ENCODE data around the gene RASD2. TPM values are rescaled to one million over a fixed set of nuclear protein-coding genes. Genes with fewer than 3 reads are reported as not detected.
A peak's percentile ranks its signal among the peaks of the same experiment; 100 is the strongest.

The RASD2 gene
- total RNA-seq, 1 experiment from 2014 or later = 0.42 TPM

- Histone ChIP-seq H4K20me1 (ENCODE audit: control insufficient read depth, insufficient read depth, insufficient read length) (no peaks in the 10 kb centered on the region), H3K18ac (ENCODE audit: insufficient read length, low read depth, low read length) (no peak overlapping the region), H4K8ac (replicated peaks; ENCODE audit: insufficient read length, low read depth, low read length) (no peak overlapping the region), H3K27me3 (ENCODE audit: insufficient read depth, low read length) (peaks cover 6% of the 10 kb centered on the region; the same call in 1 of the 2 replicates), H3K79me2 (ENCODE audit: insufficient read depth, low read length) (no peaks in the 10 kb centered on the region), H3K79me1 (ENCODE audit: insufficient read depth, low read depth, low read length, poor library complexity, severe bottlenecking) (no peaks in the 10 kb centered on the region), H3K9me3 (ENCODE audit: control insufficient read depth, low read depth, low read length) (no peaks in the 10 kb centered on the region), H3K4ac (ENCODE audit: low read depth, low read length) (no peak overlapping the region), H3K23ac (ENCODE audit: insufficient read length, low read depth, low read length) (no peak overlapping the region), H4K5ac (ENCODE audit: insufficient read length, low read depth, low read length) (no peak overlapping the region), H4K91ac (ENCODE audit: insufficient read length, low read depth, low read length) (no peak overlapping the region), H3K4me1 (ENCODE audit: insufficient read depth, low read length) (no peaks in the 10 kb centered on the region; the same call in 1 of the 2 replicates), H3K4me2 (ENCODE audit: insufficient read depth, insufficient read length, low read length) (peak overlapping the region; percentile 54), H2AFZ (ENCODE audit: low read length) (no peak overlapping the region), H3K56ac (ENCODE audit: insufficient read length, low read depth, low read length) (no peak overlapping the region), H2BK5ac (ENCODE audit: insufficient read length, low read length) (no peak overlapping the region), H2BK15ac (ENCODE audit: low read depth, low read length) (no peak overlapping the region), H3K9ac (ENCODE audit: extremely low read depth, insufficient read length, low read length) (no peak overlapping the region), H3T11ph (ENCODE audit: low read length) (no peak overlapping the region), H3K23me2 (ENCODE audit: insufficient read length, low read depth, low read length, poor library complexity, severe bottlenecking) (peaks cover 8% of the 10 kb centered on the region), H2AK5ac (ENCODE audit: insufficient read length, low read length) (no peak overlapping the region), H3K14ac (ENCODE audit: insufficient read depth, low read length) (no peak overlapping the region), H3K27ac (ENCODE audit: insufficient read length, low read depth, low read length) (no peak overlapping the region), H2BK20ac (ENCODE audit: low read depth, low read length, poor library complexity, severe bottlenecking) (no peak overlapping the region), H2BK12ac (ENCODE audit: insufficient read length, low read depth, low read length) (no peak overlapping the region), H2BK120ac (ENCODE audit: low read depth, low read length, poor library complexity, severe bottlenecking) (no peak overlapping the region)
- no peak for DNase-seq
- H3K27ac Mint-ChIP-seq = no peak overlapping the region
- TF ChIP-seq, protein P1, sequence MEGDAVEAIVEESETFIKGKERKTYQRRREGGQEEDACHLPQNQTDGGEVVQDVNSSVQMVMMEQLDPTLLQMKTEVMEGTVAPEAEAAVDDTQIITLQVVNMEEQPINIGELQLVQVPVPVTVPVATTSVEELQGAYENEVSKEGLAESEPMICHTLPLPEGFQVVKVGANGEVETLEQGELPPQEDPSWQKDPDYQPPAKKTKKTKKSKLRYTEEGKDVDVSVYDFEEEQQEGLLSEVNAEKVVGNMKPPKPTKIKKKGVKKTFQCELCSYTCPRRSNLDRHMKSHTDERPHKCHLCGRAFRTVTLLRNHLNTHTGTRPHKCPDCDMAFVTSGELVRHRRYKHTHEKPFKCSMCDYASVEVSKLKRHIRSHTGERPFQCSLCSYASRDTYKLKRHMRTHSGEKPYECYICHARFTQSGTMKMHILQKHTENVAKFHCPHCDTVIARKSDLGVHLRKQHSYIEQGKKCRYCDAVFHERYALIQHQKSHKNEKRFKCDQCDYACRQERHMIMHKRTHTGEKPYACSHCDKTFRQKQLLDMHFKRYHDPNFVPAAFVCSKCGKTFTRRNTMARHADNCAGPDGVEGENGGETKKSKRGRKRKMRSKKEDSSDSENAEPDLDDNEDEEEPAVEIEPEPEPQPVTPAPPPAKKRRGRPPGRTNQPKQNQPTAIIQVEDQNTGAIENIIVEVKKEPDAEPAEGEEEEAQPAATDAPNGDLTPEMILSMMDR (conservative IDR thresholded peaks at IDR 0.05) = no peak
- WGBS (ENCODE audit: extremely low coverage, insufficient read length, low lambda C conversion rate) = 100% methylated on average over 1 of the region's 3 CpGs
- no peaks in the 10 kb centered on the region for H3K36me3 Mint-ChIP-seq (ENCODE audit: insufficient read depth in 1 of 3, low read depth in 3 of 3)
- H3K4me3 Mint-ChIP-seq = peak overlapping the region; percentile 51 to 71
- no peaks in the 10 kb centered on the region; a peak in 1 of 5 replicates for H3K9me3 Mint-ChIP-seq
- peaks cover 48% of the 10 kb centered on the region for H3K27me3 Mint-ChIP-seq (ENCODE audit: low read depth)
- H3K4me1 Mint-ChIP-seq = peaks cover 27 to 34% of the 10 kb centered on the region in 2 experiments
Observed at GRCh38 chr22:35539487-35539886, 1.1 kb upstream of the RASD2 start.
